ENCODE measurements around the gene MPZL1.

DNA sequence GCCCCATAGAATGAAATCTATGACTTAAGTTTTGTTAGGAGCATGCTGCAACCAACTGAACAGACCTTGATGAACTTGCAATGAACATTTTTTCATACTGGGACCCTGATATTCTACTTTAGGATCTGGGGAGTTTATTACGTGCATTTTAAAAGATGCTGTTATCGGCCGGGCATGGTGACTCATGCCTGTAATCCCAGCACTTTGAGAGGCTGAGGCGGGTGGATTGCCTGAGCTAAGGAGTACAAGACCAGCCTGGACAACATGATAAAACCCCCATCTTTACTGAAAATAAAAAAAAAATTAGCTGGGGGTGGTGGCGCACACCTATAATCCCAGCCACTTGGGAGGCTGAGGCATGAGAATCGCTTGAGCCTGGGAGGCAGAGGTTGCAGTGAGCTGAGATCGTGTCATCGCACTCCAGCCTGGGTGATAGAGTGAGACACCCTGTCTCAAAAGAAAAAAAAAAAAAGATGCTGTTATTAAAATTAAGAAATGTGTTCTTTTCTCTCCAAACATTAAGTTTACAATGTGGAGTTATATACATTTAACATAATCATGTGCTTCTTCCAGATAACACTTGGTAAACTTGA, 7.1 kb downstream of the MPZL1 start:
- TF ChIP-seq POLR2A (IDR thresholded peaks at IDR 0.05) = no peak
- TF ChIP-seq, protein P1, sequence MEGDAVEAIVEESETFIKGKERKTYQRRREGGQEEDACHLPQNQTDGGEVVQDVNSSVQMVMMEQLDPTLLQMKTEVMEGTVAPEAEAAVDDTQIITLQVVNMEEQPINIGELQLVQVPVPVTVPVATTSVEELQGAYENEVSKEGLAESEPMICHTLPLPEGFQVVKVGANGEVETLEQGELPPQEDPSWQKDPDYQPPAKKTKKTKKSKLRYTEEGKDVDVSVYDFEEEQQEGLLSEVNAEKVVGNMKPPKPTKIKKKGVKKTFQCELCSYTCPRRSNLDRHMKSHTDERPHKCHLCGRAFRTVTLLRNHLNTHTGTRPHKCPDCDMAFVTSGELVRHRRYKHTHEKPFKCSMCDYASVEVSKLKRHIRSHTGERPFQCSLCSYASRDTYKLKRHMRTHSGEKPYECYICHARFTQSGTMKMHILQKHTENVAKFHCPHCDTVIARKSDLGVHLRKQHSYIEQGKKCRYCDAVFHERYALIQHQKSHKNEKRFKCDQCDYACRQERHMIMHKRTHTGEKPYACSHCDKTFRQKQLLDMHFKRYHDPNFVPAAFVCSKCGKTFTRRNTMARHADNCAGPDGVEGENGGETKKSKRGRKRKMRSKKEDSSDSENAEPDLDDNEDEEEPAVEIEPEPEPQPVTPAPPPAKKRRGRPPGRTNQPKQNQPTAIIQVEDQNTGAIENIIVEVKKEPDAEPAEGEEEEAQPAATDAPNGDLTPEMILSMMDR (IDR thresholded peaks at IDR 0.05) = no peak

Data from ovary (tissue), 3 donors.